ENCODE data around the gene KIAA1958.

DNA sequence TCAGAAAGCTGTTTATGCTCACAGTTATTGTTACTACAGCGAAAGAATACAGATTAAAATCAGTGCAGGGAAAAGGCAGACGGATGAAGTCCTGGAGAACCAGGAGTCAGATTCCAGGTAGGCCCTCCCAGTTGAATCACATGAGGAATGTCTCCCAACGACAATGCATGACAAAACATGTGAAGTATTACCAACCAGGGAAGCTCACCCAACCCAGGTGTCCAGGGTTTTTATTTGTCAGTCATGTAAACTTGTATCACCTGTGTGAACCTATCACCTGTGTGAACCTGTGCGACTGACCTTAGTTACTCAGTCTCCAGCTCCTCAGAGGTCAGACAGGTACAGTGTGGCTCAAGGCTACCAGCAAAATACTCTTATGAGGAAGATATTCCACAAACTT lies 63.9 kb downstream of the KIAA1958 start:
- TF ChIP-seq POLR2AphosphoS5 (IDR thresholded peaks at IDR 0.05) (no peak), CTCF (IDR thresholded peaks at IDR 0.05 in 8 of 11, conservative IDR thresholded peaks at IDR 0.05 in 3 of 11) (no peak)
